NCI-H69 (cell line): Measurements from ENCODE around the gene ODF4.
"Not testable (repeated sequence)": the region's sequence is repeated elsewhere in the genome, so short reads cannot be mapped to it uniquely, and the experiment has no call there.

Experiments used
- DNase-seq: peaks from one replicate; lab custom pipeline; 2025; lab: John Stamatoyannopoulos, UW

The ODF4 gene

DNA sequence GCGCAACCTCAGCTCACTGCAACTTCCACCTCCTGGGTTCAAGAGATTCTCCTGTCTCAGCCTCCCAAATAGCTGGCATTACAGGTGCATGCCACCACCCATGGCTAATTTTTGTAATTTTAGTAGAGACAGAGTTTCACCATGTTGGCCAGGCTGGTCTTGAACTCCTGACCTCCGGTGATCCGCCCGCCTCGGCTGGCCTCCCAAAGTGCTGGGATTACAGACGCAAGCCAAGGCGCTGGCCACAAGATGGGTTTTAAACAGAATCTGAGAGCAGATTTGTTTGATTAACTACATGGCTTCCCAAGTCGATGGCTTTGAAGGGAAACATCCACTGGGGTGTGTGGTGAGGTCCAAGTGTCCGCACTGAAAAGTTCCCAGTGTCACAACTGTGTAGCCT, 54.9 kb downstream of the ODF4 start:
- not testable (repeated sequence) for DNase-seq
